ENCODE data around the gene ODAD4.
"Not testable (repeated sequence)": the region's sequence is repeated elsewhere in the genome, so short reads cannot be mapped to it uniquely, and the experiment has no call there.

Gene ODAD4

GRCh38 chr17:42002792-42003301, 72.4 kb downstream of the ODAD4 start:
- Histone ChIP-seq H3K4me1 (ENCODE audit: insufficient read depth, poor library complexity, severe bottlenecking) (peaks cover 5% of the 10 kb centered on the region), H3K27ac (ENCODE audit: poor library complexity, severe bottlenecking) (peak overlapping the region; percentile 22), H3K9me3 (ENCODE audit: severe bottlenecking) (no peaks in the 10 kb centered on the region), H3K36me3 (ENCODE audit: low read depth) (peaks cover 55% of the 10 kb centered on the region), H3K27me3 (ENCODE audit: insufficient read depth, poor library complexity, severe bottlenecking) (no peaks in the 10 kb centered on the region), H3K4me3 (ENCODE audit: severe bottlenecking) (no peak overlapping the region)
- TF ChIP-seq CTCF (IDR thresholded peaks at IDR 0.05; ENCODE audit: poor library complexity, severe bottlenecking): no peak
- ATAC-seq (ENCODE audit: low read depth): peak; percentile 25; the same call in 1 of the 3 replicates
- DNase-seq (ENCODE audit: low spot score): no peak

GRCh38 chr17:42005166-42005565, 74.7 kb downstream of the ODAD4 start:
- Histone ChIP-seq H3K27ac (ENCODE audit: poor library complexity, severe bottlenecking) (no peak overlapping the region), H3K36me3 (ENCODE audit: low read depth) (peaks cover 48% of the 10 kb centered on the region), H3K4me3 (ENCODE audit: severe bottlenecking) (no peak overlapping the region), H3K9me3 (ENCODE audit: severe bottlenecking) (no peaks in the 10 kb centered on the region), H3K27me3 (ENCODE audit: insufficient read depth, poor library complexity, severe bottlenecking) (no peaks in the 10 kb centered on the region), H3K4me1 (ENCODE audit: insufficient read depth, poor library complexity, severe bottlenecking) (peaks cover 13% of the 10 kb centered on the region)
- ATAC-seq (ENCODE audit: low read depth) (no peak), DNase-seq (ENCODE audit: low spot score) (no peak)
- no peak for TF ChIP-seq CTCF (IDR thresholded peaks at IDR 0.05; ENCODE audit: poor library complexity, severe bottlenecking)

GRCh38 chr17:42009170-42009569, 78.8 kb downstream of the ODAD4 start:
- peaks cover 34% of the 10 kb centered on the region for H3K4me1 ChIP-seq (ENCODE audit: insufficient read depth, poor library complexity, severe bottlenecking)
- peak overlapping the region; percentile 79 for H3K27ac ChIP-seq (ENCODE audit: poor library complexity, severe bottlenecking)
- H3K27me3 ChIP-seq (ENCODE audit: insufficient read depth, poor library complexity, severe bottlenecking): no peaks in the 10 kb centered on the region
- H3K9me3 ChIP-seq (ENCODE audit: severe bottlenecking): no peaks in the 10 kb centered on the region
- peaks cover 19% of the 10 kb centered on the region for H3K36me3 ChIP-seq (ENCODE audit: low read depth)
- no peak for TF ChIP-seq CTCF (IDR thresholded peaks at IDR 0.05; ENCODE audit: poor library complexity, severe bottlenecking)
- H3K4me3 ChIP-seq (ENCODE audit: severe bottlenecking): no peak overlapping the region
- ATAC-seq (ENCODE audit: low read depth) (no peak), DNase-seq (ENCODE audit: low spot score) (no peak)

GRCh38 chr17:42010266-42010680, 79.9 kb downstream of the ODAD4 start:
- ATAC-seq (ENCODE audit: low read depth): peak; percentile 84
- DNase-seq (ENCODE audit: low spot score); H3K9me3 ChIP-seq (ENCODE audit: severe bottlenecking); H3K4me3 ChIP-seq (ENCODE audit: severe bottlenecking); H3K27me3 ChIP-seq (ENCODE audit: insufficient read depth, poor library complexity, severe bottlenecking): not testable (repeated sequence)
- H3K27ac ChIP-seq (ENCODE audit: poor library complexity, severe bottlenecking): peak overlapping the region; percentile 79
- peaks cover 34% of the 10 kb centered on the region for H3K4me1 ChIP-seq (ENCODE audit: insufficient read depth, poor library complexity, severe bottlenecking)
- peaks cover 27% of the 10 kb centered on the region for H3K36me3 ChIP-seq (ENCODE audit: low read depth)

- peaks cover 34% of the 10 kb centered on the region for H3K4me1 ChIP-seq (ENCODE audit: insufficient read depth, poor library complexity, severe bottlenecking)
- H3K27ac ChIP-seq (ENCODE audit: poor library complexity, severe bottlenecking): peak overlapping the region; percentile 79
- TF ChIP-seq CTCF (IDR thresholded peaks at IDR 0.05; ENCODE audit: poor library complexity, severe bottlenecking): no peak
- H3K9me3 ChIP-seq (ENCODE audit: severe bottlenecking): no peaks in the 10 kb centered on the region
- H3K36me3 ChIP-seq (ENCODE audit: low read depth): peaks cover 34% of the 10 kb centered on the region
- no peak overlapping the region for H3K4me3 ChIP-seq (ENCODE audit: severe bottlenecking)
- 0 out of 3 replicates have a peak, but pooled peaks have one; percentile 18 for ATAC-seq (ENCODE audit: low read depth)
- H3K27me3 ChIP-seq (ENCODE audit: insufficient read depth, poor library complexity, severe bottlenecking): no peaks in the 10 kb centered on the region
- DNase-seq (ENCODE audit: low spot score): no peak
Observed at GRCh38 chr17:42010898-42011516, 80.6 kb downstream of the ODAD4 start.

- H3K27ac ChIP-seq (ENCODE audit: poor library complexity, severe bottlenecking): peak overlapping the region; percentile 79
- ATAC-seq (ENCODE audit: low read depth); H3K9me3 ChIP-seq (ENCODE audit: severe bottlenecking); DNase-seq (ENCODE audit: low spot score); H3K27me3 ChIP-seq (ENCODE audit: insufficient read depth, poor library complexity, severe bottlenecking); H3K4me3 ChIP-seq (ENCODE audit: severe bottlenecking): not testable (repeated sequence)
- peaks cover 37% of the 10 kb centered on the region for H3K36me3 ChIP-seq (ENCODE audit: low read depth)
- peaks cover 34% of the 10 kb centered on the region for H3K4me1 ChIP-seq (ENCODE audit: insufficient read depth, poor library complexity, severe bottlenecking)
Observed at GRCh38 chr17:42012363-42012762, 81.9 kb downstream of the ODAD4 start.

- H3K27me3 ChIP-seq (ENCODE audit: insufficient read depth, poor library complexity, severe bottlenecking); H3K9me3 ChIP-seq (ENCODE audit: severe bottlenecking); ATAC-seq (ENCODE audit: low read depth); DNase-seq (ENCODE audit: low spot score); H3K4me3 ChIP-seq (ENCODE audit: severe bottlenecking): not testable (repeated sequence)
- peaks cover 34% of the 10 kb centered on the region for H3K4me1 ChIP-seq (ENCODE audit: insufficient read depth, poor library complexity, severe bottlenecking)
- peaks cover 36% of the 10 kb centered on the region for H3K36me3 ChIP-seq (ENCODE audit: low read depth)
- H3K27ac ChIP-seq (ENCODE audit: poor library complexity, severe bottlenecking): peak overlapping the region; percentile 79
Observed at GRCh38 chr17:42013740-42014139, 83.3 kb downstream of the ODAD4 start.
